SH-SY5Y (cell line): ENCODE measurements around the gene ANKRD16.

ENCODE experiments used
- GATA2 ChIP-seq: IDR thresholded peaks from 2 replicates; pipeline ENCODE4 v1.6.1; 2011; ENCODE audit warnings: mild to moderate bottlenecking, low read depth, low read length
- GATA3 ChIP-seq: IDR thresholded peaks from 2 replicates; pipeline ENCODE4 v1.6.1; 2011; ENCODE audit warnings: low read depth, mild to moderate bottlenecking, low read length, moderate library complexity

GRCh38 chr10:5918763-5919162, 29.1 kb upstream of the ANKRD16 start:
- no peak for TF ChIP-seq GATA2
- TF ChIP-seq GATA3 = no peak
